GM13977 (cell line): ENCODE data around the gene IP6K1.

Experiments used
- DNase-seq: peaks from one replicate; pipeline ENCODE4 v3.0.0; 2012; ENCODE audit warnings: low spot score
- in situ Hi-C: fragments of 300-500 bp; cut with MboI; formaldehyde crosslinking; loops from one replicate; pipeline ENCODE4 v1.12.0; 2022; ENCODE audit warnings: low sequenced_read_pairs, low pct_unique_long_range_greater_than_20kb, mixed read lengths, inconsistent platforms; ENCODE audit not compliant: unreplicated experiment
- TF ChIP-seq, protein P1 (sequence below): IDR thresholded peaks from 2 replicates; pipeline ENCODE4 v1.5.1; 2012; ENCODE audit warnings: mild to moderate bottlenecking, control low read depth; ENCODE audit not compliant: insufficient read depth; ENCODE audit errors: extremely low read depth, missing control alignments

Gene IP6K1

DNA sequence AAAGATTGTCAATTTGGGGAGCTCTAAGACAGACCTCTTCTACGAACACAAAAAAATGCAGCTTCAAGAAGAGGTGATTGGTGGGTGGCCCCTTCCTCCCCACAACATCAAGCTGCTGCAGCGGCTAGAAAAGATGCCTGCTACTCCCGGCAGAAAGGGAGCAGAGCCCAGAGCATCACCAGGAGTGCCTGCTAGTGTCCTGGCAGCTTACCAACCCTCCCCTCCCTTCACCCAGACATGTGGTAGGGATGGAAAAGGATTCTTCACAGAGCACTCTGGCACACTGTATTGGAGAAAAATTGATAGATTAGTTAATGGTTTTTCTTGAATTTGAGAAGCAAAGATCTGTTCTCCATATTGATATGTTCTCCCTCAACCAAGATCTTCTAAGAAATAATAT, 10.8 kb downstream of the IP6K1 start:
- no peak for DNase-seq
- TF ChIP-seq, protein P1, sequence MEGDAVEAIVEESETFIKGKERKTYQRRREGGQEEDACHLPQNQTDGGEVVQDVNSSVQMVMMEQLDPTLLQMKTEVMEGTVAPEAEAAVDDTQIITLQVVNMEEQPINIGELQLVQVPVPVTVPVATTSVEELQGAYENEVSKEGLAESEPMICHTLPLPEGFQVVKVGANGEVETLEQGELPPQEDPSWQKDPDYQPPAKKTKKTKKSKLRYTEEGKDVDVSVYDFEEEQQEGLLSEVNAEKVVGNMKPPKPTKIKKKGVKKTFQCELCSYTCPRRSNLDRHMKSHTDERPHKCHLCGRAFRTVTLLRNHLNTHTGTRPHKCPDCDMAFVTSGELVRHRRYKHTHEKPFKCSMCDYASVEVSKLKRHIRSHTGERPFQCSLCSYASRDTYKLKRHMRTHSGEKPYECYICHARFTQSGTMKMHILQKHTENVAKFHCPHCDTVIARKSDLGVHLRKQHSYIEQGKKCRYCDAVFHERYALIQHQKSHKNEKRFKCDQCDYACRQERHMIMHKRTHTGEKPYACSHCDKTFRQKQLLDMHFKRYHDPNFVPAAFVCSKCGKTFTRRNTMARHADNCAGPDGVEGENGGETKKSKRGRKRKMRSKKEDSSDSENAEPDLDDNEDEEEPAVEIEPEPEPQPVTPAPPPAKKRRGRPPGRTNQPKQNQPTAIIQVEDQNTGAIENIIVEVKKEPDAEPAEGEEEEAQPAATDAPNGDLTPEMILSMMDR = no peak
- in situ Hi-C loops = no loop called here

DNA sequence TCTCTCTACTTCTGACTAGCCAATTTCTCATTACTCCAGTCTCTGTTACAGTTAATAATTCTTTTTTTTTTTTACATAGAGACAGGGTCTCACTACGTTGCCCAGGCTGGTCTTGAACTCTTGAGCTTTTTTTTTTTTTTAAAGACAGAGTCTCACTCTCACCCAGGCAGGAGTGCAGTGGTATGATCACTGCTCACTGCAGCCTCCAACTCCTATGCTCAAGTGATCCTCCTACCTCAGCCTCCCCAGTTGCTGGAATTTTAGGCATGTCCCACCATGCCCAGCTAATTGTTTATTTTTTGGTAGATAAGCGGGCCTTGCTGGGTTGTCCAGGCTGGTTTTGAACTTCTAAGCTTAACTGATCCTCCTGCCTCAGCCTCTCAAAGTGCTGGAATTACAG, 13.6 kb downstream of the IP6K1 start:
- in situ Hi-C loops = no loop called here
- TF ChIP-seq, protein P1 = no peak

DNA sequence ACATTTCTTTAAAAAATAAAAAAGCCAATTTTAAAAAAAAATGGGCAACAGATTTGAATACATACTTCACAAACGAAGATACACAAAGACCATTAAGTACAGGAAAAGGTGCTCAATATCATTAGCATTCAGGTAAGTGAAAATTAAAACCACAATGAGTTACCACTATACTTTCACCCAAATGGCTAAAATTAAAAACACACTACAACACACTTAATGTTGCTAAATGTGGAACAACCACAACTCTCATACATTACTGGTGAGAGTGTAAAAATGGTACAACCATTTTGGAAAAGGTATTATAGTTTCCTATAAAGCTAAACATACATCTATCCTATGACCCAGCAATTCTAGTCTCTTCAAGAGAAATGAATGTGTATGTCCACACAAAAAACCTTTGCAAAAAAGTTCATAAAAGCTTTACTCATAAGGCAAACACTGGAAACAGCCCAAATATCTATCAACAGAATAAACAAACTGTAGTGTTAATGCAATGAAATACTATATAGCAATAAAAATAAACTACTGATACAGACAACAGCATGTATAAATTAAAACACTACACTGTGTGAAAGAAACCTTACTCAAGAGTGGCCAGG, 14.9 kb downstream of the IP6K1 start:
- TF ChIP-seq, protein P1 = no peak
- DNase-seq = no peak
- in situ Hi-C loops = no loop called here

More for the DNA sequence above, 13.6 kb downstream of the IP6K1 start:
- no peak for DNase-seq

- DNase-seq = no peak
- TF ChIP-seq, protein P1 = no peak
- in situ Hi-C loops = no loop called here
These were observed 16.4 kb downstream of the IP6K1 start for GRCh38 chr3:49769926-49770325.

DNA sequence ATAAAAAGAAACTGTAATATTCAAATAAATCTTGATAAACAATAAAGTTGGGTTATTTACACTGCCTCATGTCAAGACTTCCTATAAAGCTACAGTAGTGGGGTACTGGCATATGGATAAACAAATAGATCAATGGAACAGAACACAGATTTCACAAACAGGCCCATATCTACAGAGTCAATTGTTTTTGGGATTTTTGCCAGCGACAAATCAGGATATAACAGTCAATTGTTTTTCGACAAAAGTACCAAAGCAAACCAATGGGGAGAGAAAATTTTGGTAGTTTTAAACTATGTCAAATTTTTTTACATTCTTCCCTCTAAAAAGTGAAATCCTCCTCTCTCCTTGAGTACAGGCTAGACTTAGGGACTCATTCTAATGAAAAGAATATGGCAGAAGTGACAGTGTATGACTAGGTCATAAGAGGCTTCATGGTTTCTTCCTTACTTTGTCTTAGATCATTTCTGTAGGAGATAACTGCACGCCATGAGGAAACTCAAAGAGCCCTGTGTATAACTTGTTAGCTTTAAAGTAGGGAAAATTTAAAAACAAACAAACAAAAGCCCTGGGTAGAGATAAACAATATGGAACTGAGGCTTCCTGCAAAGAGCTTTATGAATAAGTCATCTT, 16.9 kb downstream of the IP6K1 start:
- TF ChIP-seq, protein P1 = no peak
- no peak for DNase-seq
- in situ Hi-C loops = no loop called here

- TF ChIP-seq, protein P1 = no peak
- no peak for DNase-seq
- in situ Hi-C loops = no loop called here
These were observed 22.4 kb downstream of the IP6K1 start for GRCh38 chr3:49763981-49764380.
